ENCODE measurements around the gene SLC22A5.

- TF ChIP-seq, protein P1, sequence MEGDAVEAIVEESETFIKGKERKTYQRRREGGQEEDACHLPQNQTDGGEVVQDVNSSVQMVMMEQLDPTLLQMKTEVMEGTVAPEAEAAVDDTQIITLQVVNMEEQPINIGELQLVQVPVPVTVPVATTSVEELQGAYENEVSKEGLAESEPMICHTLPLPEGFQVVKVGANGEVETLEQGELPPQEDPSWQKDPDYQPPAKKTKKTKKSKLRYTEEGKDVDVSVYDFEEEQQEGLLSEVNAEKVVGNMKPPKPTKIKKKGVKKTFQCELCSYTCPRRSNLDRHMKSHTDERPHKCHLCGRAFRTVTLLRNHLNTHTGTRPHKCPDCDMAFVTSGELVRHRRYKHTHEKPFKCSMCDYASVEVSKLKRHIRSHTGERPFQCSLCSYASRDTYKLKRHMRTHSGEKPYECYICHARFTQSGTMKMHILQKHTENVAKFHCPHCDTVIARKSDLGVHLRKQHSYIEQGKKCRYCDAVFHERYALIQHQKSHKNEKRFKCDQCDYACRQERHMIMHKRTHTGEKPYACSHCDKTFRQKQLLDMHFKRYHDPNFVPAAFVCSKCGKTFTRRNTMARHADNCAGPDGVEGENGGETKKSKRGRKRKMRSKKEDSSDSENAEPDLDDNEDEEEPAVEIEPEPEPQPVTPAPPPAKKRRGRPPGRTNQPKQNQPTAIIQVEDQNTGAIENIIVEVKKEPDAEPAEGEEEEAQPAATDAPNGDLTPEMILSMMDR (IDR thresholded peaks at IDR 0.05): no peak
- TF ChIP-seq EZH2 (IDR thresholded peaks at IDR 0.05; ENCODE audit: borderline replicate concordance, insufficient read depth, low read depth, low read length, poor library complexity, severe bottlenecking): no peak
Observed at GRCh38 chr5:132322266-132322665, 47.2 kb upstream of the SLC22A5 start.
